NOMO-1 treated with DMSO at 0.1 percent for 48 hours (cell line): ENCODE measurements around the gene PLXNA2.
A peak's percentile ranks its signal among the peaks of the same experiment; 100 is the strongest.

Source experiments
- DNase-seq: peaks from one replicate; lab custom pipeline; 2025; ENCODE audit not compliant: unreplicated experiment; lab: John Stamatoyannopoulos, UW

Gene PLXNA2

GRCh38 chr1:208242941-208243526, 1.1 kb downstream of the PLXNA2 start:
- DNase-seq = no peak

GRCh38 chr1:208242146-208242545, 2.0 kb downstream of the PLXNA2 start:
- DNase-seq = no peak

- no peak for DNase-seq
Observed at GRCh38 chr1:208241512-208241911, 2.7 kb downstream of the PLXNA2 start.

DNA sequence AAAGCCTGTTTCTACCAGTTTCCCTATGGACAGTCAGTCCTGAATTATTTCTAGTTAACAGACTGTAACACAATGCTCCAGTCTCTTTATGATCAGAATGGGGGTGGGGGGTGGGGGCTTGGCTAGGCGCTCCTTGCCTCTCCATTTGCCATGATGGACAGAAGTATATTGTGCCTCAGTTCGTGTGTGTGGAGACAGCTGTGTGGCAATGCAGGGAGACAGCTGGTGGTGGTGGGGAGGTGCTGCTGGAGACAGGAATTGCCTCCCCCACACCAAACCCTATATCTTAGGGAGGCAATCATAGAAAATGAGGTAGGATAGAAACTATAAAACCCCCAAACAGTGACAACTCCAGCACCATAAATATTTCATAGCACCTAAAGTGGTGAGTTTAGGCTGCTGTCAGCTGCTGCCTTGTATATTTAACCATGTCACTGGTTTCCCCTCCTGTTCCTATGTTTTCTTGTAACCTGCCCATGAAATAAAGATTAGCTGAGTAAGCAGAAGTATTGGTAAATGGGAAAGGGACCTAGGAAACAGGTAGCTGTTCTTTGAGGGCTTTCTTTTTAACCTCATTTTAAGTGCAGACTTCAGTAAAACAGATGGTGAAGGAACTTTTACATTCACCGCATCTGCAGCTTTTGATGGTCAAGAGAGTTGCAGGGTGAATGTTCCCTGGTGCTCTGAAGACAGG, 3.4 kb downstream of the PLXNA2 start:
- no peak for DNase-seq

DNA sequence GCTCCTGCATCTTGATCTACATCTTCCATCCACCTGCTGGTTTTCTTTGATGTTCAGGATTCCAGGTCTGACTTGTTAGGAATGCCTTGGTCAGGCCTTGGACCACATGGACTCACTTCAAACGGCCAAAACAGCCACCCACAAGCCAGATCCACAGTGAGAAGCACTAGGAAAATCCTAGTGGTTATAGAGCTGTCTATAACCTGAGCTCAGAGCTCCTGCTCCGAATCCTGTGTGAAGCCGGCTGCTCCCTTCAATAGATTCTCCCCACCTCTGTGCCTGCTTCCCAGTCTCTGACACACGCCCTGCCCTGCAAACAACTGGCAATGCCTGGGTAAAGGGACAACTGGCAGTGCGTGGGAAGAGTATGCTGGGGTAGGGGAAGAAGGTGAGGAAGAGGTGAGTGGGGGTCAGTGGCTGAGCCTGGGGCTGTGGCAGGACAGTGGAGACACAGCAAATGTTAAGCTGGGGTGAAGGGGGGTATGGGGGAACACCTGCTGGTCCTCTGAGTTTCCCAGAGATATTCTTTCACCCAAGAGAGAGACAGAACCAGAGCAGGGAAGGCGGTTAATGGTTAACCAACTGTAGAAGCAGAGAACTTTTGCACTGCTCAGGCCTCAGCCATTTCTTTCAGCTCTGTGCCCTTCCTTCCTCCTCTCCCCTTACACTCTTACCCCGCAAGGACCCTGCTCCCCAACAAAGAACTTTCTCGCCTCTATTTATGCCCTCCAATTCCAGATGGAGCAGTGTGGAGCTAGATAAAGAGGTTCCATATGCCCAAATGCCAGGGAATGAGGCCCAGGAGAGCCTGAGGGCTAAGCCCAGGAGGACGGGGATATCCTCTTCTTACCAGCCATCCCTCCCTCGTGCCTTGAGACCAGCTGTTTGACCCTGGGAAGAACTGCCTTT, 4.5 kb downstream of the PLXNA2 start:
- no peak for DNase-seq

- DNase-seq = peak; percentile 22
Observed at GRCh38 chr1:208238710-208239472, 5.3 kb downstream of the PLXNA2 start.

GRCh38 chr1:208237241-208237640, 6.9 kb downstream of the PLXNA2 start:
- no peak for DNase-seq

DNA sequence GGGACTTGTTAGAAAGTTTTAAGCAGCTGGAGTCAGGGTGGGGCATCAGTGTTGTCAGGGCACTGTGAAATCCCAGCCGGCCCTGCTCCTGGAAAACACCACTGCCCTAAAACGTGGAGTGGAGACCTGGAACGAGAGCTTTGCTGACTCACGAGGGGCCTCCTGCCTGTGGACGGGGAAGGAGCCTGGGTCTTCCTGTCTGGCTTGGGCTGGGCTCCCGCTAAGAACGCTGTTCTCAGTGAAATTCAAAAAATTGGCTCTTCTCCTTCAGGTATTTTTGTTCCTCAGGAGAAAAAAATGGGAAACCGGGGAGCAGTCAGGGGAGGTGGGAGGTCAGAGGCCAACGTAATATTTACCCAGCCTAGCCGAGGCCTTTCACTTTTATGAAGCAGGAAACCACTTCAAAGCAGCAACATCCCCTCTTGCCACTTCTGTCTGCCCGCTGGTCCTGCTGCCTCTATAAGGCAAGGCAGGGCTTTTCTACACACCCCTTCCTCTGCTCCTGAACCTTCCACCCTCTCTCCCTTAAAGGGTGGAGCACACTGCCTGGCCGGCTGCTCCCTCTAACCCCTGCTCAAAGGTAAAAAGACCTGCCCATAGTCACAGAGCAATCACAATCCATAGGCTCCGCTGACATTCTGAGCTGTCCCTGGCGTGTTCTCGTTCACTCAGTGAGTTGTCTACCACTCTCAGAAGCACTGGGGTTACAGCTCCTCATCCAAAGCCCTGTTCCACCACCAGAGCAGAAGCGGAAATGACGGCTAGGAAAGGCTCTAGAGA, 8.0 kb downstream of the PLXNA2 start:
- DNase-seq = peak; percentile 32

- no peak for DNase-seq
Observed at GRCh38 chr1:208235356-208235981, 8.7 kb downstream of the PLXNA2 start.

DNA sequence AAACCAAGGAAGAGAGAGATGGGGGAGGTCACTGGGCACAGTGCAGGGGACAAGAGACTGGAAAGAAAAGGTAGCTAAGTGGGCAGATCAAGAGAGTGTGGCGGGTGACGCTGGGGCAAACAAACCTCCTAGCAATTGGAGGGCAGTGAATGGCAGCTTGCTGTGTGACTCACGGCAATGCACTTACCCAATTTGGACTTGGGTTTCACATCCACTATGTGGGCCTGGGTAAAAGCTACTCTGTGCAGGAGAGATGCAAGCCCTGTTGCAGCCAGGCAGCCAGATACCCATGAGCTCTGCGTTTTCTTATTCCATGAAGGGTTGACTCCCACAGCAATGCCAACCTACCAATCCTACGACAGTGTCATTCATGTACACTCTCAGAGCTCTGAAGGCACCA, 9.5 kb downstream of the PLXNA2 start:
- DNase-seq = peak; percentile 71

GRCh38 chr1:208233978-208234377, 10.2 kb downstream of the PLXNA2 start:
- no peak for DNase-seq

- DNase-seq = no peak
Observed at GRCh38 chr1:208233546-208233945, 10.6 kb downstream of the PLXNA2 start.

- no peak for DNase-seq
Observed at GRCh38 chr1:208232662-208233038, 11.5 kb downstream of the PLXNA2 start.

GRCh38 chr1:208231881-208232661, 12.1 kb downstream of the PLXNA2 start:
- DNase-seq = no peak

DNA sequence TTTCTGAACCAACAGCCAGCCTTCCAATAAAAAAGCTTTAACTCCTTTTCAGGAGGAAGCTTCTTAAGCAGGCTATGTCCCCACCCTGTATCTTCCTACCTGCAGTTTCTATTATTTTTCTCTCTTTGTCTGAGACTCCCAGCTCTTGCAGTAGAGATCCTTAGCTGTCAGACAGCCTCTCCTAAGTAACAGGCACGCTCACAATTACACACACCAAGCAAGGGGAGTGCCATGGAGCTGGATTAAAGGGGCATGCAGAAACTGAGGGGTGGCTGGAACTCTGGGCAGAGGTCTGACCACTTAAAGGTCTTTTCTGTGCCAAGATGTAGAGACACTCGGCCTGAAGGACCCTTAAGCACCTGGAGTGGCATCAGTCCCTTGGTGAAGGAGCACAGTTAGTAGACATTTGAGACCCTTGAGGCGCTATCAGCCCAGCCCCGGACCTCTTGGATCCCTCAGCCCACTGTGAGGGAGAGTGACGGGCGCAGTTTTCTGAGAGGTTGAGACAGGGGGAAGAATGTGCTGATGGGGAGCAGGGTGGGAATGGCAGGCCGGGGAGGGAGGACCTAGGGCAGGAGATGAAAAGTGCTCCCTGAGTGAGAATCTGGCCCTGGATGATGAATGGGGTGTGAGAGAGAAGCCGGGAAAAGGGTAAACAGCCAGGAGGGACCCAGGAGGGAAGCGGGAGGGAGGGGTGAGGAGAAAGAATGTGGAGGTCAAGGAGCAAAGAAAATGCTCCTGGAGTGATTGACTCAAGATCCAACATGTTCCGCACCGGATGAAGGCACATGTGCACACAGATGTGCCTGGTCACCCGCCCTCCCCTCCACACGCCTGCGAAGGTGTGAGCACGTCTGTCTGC, 13.3 kb downstream of the PLXNA2 start:
- DNase-seq = no peak

- no peak for DNase-seq
Observed at GRCh38 chr1:208228550-208228949, 15.6 kb downstream of the PLXNA2 start.

DNA sequence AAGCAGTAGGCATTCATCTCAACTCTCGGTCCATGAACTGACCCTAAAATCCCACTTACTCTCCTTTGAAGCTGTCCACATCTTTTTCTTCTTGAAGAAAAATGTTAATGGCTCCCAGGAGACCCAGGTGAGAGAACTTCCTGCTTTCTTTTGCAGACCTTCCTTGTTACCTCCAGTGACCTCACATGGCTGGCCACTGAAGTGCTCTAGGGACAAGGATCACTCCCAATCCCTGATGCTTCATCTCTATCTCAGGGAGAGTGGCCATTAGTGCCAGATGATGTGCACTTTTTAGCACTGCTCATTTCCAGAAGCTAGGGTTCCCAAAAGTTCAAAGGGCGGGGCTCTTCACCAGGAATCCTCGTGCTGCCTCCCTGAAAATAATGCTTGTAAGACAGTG, 16.2 kb downstream of the PLXNA2 start:
- no peak for DNase-seq

GRCh38 chr1:208227366-208227765, 16.8 kb downstream of the PLXNA2 start:
- DNase-seq = no peak
